Measurements from ENCODE around the gene GRK2.
"Not testable (repeated sequence)": the region's sequence is repeated elsewhere in the genome, so short reads cannot be mapped to it uniquely, and the experiment has no call there.

GRK2 gene

DNA sequence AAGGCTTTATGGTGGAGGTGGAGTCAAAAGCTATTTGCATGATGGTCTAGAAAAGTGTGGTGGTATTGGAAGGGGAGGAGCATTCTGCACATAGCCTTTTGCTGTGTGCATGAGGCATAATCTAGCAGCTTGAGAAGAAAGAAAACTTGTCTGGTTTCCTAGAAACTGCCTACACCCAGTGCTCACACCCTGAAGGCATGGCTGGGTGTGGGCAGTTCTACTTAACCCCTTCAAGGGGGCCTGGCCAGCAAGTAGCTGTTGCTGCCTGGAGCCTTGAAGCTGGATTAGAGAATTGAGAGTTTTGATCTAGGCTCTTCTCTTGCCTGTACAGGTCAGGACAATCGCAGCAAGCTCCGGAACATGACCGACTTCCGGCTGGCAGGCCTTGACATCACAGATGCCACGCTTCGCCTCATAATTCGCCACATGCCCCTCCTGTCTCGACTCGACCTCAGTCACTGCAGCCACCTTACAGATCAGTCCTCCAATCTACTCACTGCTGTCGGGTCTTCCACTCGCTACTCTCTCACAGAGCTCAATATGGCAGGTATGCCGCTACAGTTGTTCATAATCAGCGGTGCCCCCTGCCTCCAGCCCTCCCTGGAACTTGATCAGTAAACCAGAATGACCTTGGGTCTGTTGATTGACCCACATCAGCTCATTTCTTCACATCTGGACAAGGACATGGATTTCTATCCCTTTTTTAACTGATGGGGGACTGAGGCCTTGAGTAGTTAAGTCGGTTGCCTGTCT lies 12.2 kb upstream of the GRK2 start:
- DNase-seq (ENCODE audit: low read depth, low spot score) = no peak

- DNase-seq (ENCODE audit: low read depth, low spot score) = no peak
Observed at GRCh38 chr11:67254798-67255197, 11.5 kb upstream of the GRK2 start.

- DNase-seq (ENCODE audit: low read depth, low spot score) = no peak
Observed at GRCh38 chr11:67255353-67255752, 10.9 kb upstream of the GRK2 start.

DNA sequence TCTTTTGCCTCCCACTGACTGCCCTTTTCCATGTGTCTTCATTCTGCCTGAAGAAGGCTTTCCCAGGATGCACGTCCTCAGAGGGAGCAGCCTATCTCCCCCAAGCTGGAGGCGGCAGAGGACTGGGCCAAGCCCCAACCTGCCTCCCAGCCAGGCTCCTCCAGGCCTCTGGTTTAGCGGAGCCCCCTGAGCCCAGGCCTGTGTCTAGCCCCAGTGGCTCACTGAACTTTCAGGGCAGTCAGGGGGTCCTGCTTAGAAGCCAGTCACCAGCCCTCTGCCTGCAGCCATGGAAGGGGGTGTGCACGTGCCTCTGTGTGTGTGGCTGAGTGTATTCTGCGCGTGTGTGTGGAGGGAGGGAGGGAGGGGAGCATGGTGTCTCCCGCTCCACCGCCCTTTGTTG lies 10.4 kb upstream of the GRK2 start:
- DNase-seq (ENCODE audit: low read depth, low spot score) = no peak

DNA sequence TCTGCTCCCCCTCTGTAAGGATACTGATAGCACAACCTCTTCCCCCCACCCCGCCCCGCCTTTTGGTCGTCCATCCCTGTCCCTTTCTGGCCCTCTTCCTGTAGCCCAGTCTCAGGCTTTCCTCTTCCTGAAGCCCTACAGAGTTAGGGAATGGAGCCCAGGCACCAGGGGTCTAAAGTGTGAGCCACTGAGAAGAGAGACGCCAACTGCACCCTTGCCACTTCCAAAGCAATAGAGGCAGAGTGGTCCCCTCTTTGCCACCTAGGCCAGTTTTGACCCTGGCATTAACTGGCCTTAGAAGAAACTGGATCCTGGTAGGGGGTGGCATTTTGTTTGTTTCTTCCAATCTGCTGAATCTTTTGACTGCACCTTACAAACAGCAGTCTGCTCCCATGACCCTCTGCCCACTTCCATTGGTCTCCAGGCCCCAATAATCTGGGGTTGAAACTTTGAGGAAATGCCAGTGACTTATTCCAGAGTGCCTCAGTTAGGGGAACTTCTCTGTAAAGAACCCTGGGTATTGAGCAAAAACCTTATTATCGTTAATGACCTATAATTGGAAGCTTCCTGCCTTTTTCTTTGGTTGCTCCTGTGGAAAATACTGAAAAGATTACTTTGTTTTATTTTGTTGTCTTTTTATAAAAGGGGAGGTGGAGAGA lies 9.7 kb upstream of the GRK2 start:
- no peak for DNase-seq (ENCODE audit: low read depth, low spot score)

GRCh38 chr11:67260406-67260805 lies 5.9 kb upstream of the GRK2 start:
- no peak for DNase-seq (ENCODE audit: low read depth, low spot score)

GRCh38 chr11:67260885-67261639 lies 5.2 kb upstream of the GRK2 start:
- DNase-seq (ENCODE audit: low read depth, low spot score) = not testable (repeated sequence)

DNA sequence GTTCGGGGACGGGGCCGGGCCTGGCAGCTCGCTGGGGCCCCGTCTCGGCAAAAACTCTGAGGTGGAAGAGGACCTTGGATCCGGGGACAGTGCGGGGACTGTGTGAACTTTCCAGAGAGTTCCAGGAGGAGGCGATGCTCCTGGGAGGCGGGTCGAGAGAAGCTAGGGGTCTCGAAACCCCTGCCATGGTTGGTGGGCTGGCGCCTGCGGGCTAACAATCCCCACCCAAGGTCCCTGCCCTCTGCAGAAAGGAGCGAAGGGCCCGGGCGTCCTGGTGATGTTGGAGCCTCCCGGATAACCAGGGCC lies 4.7 kb upstream of the GRK2 start:
- no peak for DNase-seq (ENCODE audit: low read depth, low spot score)

DNA sequence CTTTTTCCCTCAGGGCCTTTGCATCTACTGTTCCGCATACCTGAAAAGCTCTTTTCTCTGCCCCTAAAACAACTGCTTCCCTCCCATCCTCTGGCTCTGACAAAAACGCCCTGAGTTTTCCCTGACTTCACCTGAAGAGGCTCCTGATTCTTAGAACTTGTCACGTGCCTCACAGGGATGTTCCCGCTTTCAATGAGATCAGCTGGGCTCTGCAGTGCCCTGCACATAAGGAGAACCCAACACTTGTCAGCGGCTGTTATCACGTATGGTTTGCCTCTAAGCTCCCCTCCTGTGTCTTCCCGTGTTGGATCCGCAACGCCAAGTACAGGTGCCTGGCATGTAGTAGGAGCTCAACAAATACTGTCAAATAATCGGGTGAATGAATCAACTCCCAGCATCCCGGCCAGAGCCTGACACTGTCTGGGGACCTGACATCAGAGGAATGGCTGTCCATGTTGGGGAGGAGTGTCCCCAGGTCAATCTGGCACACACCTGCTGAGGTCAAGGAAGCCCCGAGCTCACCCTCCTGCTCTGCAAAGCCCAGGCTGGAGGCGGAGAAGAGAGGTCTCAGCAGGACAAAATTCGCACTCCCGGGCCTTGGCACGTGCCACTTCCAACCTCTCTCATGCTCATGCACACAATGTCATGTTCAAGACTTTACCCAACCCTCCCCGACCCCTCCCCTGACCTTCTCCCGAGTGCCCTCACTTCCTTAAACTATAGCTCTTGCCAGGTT lies 4.2 kb upstream of the GRK2 start:
- DNase-seq (ENCODE audit: low read depth, low spot score) = no peak

- no peak for DNase-seq (ENCODE audit: low read depth, low spot score)
Observed at GRCh38 chr11:67262731-67263675, 3.3 kb upstream of the GRK2 start.

DNA sequence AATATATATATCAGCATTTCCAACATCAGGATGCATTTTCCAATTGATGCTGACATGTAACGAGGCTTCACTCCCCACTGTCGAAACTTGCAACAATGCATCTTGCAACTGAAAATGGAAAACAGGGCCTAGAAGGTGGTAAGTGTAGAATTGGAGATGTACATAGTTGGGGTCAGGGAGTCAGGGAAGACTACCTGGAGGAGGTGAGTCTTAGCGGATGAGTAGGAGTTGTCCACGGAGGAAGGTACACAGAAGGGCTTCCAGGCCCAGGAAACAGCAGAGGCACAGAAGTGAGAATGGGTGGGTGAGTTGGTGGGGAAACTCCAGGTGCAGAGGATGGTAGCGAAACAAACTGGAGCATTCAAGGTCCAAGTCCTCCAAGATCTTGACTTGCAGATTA lies 2.0 kb upstream of the GRK2 start:
- DNase-seq (ENCODE audit: low read depth, low spot score) = no peak

- DNase-seq (ENCODE audit: low read depth, low spot score) = no peak
Observed at GRCh38 chr11:67264877-67265632, 1.2 kb upstream of the GRK2 start.

DNA sequence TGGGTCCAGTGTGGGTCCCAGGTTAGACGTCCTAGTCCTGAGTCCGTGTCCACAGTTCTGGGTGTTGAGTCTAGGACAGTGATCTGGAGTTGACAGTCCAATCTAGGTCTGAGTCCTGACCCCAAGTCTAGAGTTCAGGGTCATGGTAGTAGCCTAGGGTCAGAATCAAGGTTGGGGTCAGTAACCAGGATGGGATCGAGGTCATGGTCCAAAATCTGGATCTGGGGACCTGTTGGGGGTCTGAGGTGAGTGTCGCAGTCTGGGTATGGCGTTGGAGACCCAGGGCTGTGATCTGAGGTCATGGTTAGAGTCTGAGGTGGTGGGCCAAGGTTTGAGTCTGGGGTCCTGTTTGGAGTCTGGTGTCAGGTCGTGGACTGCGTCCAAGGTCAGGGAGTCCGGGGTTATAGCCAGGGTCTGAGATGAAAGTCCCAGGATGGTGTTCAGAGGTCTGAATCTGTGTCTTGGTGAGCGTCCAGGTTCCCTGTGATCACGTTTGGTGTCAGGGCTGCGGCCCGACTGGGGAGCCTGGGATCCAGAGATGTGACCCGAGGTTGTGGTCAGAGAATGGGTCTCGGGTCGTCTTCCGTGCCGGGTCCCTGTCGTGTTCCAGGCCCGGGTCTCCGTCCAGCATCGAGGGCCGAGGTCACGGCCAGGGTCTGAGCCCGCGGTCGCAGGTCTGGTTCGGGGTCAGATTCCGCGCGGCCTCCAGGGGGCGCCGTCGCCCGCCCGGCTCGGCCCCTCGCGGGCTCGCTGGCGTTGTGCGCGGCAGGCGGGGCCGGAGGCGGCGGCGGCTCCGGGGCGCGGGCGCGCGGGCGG lies 432 bp upstream of the GRK2 start:
- peak; percentile 52 for DNase-seq (ENCODE audit: low read depth, low spot score)

DNA sequence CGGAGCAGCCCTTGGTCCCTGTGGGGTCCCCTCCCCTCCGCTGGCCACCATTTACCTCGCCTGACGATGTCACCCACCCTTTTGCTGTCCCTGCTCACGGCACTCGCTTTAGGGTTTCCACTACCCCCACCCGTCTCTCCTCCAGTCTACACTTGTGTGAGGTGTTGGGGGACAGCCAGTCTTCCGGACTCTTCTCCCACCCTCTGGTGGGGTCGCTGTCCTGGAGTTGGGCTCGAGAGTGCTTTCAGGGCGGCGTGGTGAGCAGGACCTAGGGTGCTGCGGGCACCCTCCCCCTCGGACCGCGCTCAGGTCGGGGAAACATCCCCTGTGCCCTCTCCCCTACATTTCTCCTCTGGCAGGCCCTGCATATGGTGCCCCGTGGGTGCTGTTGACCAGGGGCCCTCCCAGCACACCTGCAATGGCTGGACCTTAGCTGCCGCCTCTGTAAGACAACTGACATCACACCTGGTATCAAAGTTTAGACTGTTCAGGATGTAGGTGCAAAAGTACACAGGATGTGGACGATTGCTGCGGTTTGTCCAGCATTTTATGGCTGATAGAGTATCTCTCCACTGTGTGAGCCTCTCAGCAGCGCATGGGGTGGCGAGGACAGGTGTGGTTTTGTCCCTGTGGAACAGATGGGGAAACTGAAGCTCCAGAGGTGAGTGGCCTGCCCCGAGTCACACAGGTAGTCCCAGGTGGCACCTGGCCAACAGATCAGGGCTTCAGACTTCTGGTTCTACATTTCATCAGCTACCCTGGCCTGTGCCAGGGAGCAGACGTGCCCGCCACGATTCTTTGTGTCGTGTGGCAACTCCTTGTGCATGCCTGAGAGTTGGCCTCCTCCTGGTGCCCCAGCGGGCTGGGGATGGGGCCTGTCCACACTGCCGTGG lies 1.2 kb downstream of the GRK2 start:
- no peak for DNase-seq (ENCODE audit: low read depth, low spot score)

DNA sequence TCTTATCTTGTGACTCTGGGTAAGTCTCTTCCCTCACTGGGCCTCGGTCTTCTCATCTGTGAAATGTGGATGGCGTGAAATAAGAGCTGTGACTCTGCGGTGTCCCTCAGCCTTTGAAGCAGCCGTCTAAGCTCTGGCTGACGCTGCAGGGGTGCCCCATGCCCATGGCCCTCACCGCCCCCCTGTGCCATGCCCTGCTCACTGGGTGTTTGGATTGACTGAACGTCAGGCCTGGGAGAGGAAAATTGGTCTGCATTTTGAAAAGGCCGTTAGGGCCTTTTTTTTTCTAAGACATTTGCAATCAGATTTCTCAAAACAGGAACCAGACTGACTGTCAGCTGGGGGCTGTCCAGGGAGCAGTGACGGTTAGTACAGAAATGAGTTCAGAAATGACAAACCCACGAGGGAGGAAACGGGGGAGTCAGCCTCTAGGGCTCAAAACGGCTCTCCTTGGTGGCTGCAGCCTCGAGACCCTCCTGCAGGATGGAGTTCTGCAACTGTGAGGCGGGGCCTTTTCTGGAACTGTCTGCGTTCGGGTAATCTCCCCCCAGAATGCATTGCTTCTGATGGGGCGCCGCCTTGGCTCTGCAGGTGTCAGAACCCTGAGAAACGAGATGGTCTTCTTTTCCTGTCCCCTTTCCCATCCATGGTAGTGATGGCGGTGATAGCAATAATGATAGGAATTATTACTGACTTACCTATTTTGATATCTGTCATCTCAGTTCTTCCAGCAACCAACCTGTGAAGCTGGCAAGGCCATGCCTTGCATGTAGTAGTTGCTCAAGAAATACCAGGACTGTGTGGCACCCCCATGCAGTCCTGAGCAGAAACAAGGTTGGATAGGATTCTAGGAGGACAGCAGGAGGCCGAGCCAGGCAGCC lies 2.0 kb downstream of the GRK2 start:
- no peak for DNase-seq (ENCODE audit: low read depth, low spot score)

DNA sequence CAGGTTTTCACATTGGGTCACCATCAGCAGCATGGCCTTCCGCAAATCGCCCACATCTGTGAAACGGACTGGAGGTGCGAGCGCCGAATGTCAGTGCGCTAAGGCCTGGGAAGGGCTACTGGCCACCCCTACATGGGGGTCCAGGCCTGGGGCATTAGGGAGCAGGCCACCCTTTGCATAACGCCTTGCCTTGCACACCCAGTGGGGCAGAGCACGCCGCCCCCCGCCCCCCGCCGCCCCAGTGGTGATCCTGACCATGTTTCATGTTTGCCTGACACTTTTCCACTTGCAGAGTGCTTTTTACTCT lies 2.6 kb downstream of the GRK2 start:
- DNase-seq (ENCODE audit: low read depth, low spot score) = no peak

DNA sequence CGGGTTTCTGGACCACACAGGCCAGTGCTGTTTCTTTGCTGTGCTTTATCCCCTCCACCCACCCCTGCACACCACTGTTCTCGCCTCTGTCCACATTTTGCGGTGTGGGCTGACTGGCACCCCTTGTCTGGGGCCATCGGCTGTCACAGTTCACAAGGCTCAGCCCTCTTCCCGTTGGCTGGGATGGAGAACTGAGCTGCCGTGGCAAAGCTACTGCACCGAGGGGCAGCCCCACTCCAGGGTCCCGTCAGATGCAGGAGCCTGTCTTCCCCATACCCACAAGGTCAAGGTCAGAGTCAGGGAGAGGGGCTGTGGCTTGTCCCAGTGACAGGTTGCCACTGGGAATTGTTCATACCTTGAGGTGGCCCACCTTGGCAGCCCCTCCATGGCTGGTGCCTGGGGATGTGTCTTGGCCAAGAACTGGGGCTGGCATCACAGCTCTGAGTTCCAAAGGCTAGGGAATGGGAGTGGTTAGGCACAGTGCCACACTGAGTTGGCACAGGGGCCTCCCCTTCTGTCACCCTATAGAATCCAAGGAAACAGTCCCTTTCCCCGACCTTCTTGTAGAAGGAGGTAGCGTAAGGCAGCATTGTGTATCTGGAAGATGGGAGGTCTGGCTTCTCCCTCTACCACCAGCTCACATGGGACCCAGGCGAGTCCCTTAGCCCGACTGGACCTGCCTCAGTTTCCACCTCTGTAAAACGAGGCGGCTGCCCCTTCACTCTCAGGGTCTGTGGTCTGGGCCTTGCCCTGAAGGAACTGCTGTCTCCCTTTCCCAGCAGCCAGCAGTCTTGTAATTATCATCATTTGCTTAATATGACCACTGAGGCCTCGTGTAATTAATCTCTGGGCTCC lies 3.4 kb downstream of the GRK2 start:
- no peak for DNase-seq (ENCODE audit: low read depth, low spot score)

Data from activated naive CD8-positive, alpha-beta T cell treated with anti-CD3 and anti-CD28 coated beads, Interleukin-2, amount 50 U/mL, for 16 hours (primary cell).